ENCODE results near the gene FRMD4B. TPM values are rescaled to one million over a fixed set of nuclear protein-coding genes. Genes with fewer than 3 reads are reported as not detected.

Gene FRMD4B
- total RNA-seq, 1 donor from 2014 or later = 10.8 TPM

DNA sequence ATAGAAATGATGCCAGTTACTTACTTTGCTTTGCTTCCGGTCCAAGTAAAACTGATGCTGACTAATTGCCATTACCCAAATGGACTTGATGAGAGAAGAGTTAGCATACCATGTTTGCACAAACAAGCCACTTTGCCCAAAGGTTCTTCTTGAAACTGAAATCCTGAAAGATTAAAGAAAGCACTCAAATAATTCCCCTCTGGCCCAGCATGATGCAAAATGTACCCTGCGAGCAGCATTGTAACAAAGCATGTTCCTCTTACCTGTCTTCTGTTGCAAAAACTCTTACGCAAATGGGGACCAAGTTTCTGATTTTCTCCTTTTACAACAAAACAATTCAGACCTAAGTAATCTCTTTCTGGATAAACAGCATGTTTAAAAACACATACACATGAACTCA lies 189.0 kb downstream of the FRMD4B start:
- intact Hi-C loops (cut with DNase I) = no loop called here
- no peak for DNase-seq (ENCODE audit: low spot score)

DNA sequence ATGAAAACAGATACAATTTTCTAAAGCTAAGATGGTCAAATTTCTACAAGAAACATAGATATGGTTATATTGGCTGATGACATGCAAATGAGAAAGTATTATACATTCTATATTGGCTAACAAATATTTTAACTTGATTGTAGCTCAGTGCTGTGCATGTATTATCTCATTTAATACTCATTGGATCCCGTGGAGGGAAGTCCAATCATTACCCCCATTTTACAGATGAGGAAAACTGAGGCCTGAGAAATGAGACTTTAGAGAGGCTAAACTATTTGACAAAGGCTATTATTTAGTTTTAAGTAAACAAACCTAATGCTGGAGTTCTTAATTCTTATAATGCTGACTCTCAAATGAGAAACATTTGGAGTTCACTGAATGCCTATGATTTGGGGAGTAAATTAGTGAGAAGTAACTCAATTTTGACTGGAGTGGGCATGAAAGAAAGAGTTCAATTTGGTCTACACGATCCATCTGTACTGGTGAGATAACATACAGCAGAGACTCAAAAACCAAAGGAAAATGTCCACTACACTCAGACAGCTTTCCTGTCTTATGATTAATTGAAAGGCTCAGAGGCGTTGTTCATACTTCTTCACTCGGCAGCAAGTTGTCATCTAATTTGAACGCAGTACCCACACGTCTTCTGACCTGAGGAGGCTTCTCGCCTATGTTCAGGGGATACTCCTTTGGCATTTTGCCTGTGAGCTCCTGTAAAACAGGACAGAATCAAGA lies 191.3 kb downstream of the FRMD4B start:
- intact Hi-C loops (cut with DNase I) = no loop called here
- DNase-seq (ENCODE audit: low spot score) = no peak

DNA sequence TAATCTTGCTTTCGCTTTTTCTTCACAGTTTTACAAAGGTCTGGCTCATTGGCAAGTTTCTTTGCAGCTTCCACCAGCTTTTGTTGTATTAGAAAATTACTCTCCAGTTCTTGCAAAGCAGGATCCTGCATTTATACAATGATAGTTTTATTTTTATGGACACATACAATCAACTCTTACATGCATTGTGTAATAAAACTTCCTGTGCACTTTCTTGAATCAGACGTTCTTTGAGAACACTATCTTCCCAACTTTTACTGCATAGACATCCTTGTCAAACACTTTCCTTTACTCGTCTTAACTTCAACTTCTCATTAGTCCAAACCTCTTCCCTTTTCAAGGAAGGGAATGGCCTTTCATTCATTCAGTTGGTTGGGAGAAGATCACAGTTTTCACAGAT lies 192.1 kb downstream of the FRMD4B start:
- intact Hi-C loops (cut with DNase I) = no loop called here
- no peak for DNase-seq (ENCODE audit: low spot score)

- DNase-seq (ENCODE audit: low spot score) = no peak
- intact Hi-C loops (cut with DNase I) = no loop called here
These were observed 194.4 kb downstream of the FRMD4B start for GRCh38 chr3:69191516-69191915.

- no peak for DNase-seq (ENCODE audit: low spot score)
- intact Hi-C loops (cut with DNase I) = no loop called here
These were observed 196.4 kb downstream of the FRMD4B start for GRCh38 chr3:69189487-69189886.

DNA sequence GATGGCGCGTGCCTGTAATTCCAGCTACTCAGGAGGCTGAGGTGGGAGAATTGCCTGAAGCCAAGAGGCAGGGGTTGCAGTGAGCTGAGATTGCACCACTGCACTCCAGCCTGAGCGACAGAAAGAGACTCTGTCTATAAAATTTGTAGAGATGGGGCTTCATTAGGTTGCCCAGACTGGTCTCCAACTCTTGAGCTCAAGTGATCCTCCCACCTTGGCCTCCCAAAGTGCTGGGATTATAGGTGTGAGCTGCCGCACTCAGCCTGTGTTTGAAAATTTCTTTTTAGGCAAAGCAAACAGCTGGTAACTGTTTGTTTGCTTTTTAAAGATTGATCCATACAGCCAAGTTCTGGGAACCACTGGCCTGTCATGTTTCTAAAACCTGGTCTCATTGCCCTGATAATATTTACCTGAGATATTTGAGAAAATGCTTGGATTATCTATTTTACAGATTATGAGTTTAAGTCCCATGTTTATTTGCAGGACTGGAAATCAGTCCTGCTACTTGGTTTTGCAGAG lies 199.3 kb downstream of the FRMD4B start:
- intact Hi-C loops (cut with DNase I) = no loop called here

DNA sequence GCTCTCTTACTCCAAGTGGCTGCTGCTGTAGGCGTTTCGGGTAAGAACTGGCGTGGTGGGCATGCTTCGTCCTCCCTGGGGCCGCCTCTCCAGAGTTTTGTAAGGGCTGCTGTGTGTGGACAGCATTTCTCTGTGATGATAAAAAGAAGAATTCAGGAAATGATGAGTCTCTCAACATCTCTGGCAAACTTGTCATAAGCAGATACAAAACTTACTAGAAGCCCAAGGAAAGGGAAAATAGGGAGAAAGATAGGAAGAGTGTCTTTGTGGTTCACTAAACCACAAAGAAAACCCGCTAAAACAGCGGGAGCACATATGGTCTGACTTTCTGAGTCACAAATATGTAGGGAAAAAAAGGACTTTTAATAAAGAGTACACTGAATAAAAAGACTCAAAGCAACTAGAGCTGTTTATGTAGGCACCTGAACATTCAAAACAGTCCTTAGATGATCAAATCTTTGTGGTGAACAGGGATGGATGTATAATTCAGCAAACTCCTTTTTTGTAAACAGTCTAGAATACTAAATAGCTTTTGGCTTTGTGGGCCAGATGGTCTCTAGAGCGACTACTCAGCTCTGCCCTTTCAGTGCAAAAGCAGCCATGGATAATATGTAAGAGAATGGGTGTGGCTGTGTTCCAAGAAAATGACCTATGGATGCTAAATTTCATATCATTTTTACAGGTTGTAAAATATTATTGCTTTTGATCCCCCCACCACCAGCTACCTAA lies 203.1 kb downstream of the FRMD4B start:
- intact Hi-C loops (cut with DNase I) = loop anchor here (5.0 kb wide), 1 partner anchor 55 kb away; no protein-coding TSS in a partner anchor
- DNase-seq (ENCODE audit: low spot score) = no peak

More for the DNA sequence above, 199.3 kb downstream of the FRMD4B start:
- DNase-seq (ENCODE audit: low spot score) = no peak

DNA sequence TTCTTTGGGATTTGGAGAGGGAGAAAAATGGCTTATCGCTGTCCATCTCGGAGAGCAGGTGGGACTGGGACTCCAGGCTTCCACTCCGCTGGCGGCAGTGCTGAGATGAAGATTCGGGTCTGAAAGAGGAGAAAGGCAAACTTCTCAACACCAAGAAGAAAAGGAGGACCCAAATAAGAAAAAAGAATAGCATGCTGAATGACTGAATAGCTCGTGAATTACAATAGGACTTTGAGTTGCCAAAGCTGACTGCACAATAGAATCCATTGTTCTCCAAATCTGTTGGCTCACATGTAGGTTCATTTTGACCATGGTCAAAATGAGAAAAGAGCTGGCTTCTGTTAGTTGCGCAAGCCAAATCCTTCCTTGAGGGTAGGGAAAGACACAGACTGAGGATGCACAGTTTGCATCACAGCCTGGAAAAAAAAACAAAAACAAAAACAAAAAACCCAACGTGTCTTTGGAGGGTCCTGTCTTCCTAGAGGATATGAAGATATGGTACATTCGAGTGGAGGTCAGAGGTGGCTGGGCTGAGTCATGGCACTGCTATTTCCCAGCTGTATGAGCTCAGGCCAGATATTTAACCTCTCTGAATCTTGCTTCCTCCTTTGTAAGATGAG lies 204.2 kb downstream of the FRMD4B start:
- intact Hi-C loops (cut with DNase I) = loop anchor here (5.0 kb wide), 1 partner anchor 56 kb away; no protein-coding TSS in a partner anchor
- DNase-seq (ENCODE audit: low spot score) = no peak

GRCh38 chr3:69180869-69181591 lies 204.9 kb downstream of the FRMD4B start:
- DNase-seq (ENCODE audit: low spot score) = no peak
- intact Hi-C loops (cut with DNase I) = loop anchor here (5.0 kb wide), 1 partner anchor 56 kb away; no protein-coding TSS in a partner anchor

- DNase-seq (ENCODE audit: low spot score) = no peak
- intact Hi-C loops (cut with DNase I) = loop anchor here (5.0 kb wide), 1 partner anchor 57 kb away; no protein-coding TSS in a partner anchor
These were observed 206.0 kb downstream of the FRMD4B start for GRCh38 chr3:69179740-69180372.

GRCh38 chr3:69178838-69179739 lies 206.8 kb downstream of the FRMD4B start:
- DNase-seq (ENCODE audit: low spot score) = no peak
- intact Hi-C loops (cut with DNase I) = no loop called here

DNA sequence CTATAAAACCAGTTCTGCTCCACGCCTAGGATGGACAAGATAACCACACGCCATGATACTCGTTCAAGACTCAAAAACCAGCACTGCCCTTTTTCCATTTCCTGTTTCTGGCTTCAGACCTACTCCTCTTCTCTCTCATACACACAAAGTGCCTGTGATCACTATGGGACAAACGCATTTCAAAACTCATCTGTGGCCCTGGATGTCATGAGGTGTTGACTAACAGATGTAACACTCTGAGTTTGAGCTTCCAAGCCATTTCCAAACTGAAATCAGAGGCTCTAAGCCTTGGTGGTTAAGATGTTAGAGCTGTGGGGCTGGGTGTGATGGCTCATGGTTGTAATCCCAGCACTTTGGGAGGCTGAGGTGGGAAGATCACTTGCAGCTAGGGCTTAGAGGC lies 207.8 kb downstream of the FRMD4B start:
- intact Hi-C loops (cut with DNase I) = no loop called here
- no peak for DNase-seq (ENCODE audit: low spot score)

- DNase-seq (ENCODE audit: low spot score) = no peak
These were observed 210.8 kb downstream of the FRMD4B start for GRCh38 chr3:69174871-69175737.

DNA sequence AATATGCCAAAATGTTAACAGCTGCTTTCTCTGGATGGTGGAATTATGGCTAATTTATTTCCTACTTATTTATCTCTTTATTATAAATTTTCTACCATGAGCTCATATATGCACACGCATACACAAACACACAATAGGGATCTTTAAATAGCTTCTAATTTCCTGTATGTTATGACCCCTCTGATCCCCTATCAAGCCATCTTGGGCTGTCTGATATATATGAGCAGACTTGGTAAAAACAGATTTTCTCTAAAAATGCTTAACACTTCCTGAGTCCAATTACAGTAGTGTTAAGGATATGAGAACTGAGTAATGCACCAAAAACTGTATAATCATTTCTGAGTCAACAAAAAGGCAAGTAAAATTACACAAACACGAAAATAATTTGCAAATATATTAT lies 211.4 kb downstream of the FRMD4B start:
- intact Hi-C loops (cut with DNase I) = no loop called here
- DNase-seq (ENCODE audit: low spot score) = no peak

More at GRCh38 chr3:69174871-69175737, 210.8 kb downstream of the FRMD4B start:
- intact Hi-C loops (cut with DNase I) = no loop called here

DNA sequence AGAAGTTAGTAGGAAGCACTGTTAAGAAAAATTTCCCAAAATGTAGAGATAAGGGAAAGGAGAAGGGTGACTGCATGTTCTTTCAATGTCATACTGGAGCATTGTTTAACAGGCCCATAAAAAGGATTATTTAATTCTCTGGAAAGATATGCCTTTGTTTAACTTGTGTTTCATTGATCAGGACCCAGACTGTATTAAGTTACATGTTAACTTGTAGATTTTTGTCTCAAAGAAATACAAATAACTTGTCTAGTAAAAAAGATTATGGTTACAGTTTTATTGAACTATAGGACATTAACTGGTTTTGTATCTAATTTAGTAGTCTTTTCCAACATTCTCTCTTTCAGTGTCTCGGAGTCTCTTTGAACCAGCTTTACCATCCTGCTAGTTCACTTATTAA lies 213.8 kb downstream of the FRMD4B start:
- intact Hi-C loops (cut with DNase I) = no loop called here
- no peak for DNase-seq (ENCODE audit: low spot score)

GRCh38 chr3:69166446-69166845 lies 219.4 kb downstream of the FRMD4B start:
- DNase-seq (ENCODE audit: low spot score) = no peak
- intact Hi-C loops (cut with DNase I) = loop anchor here (10.0 kb wide), 1 partner anchor 628 kb away; no protein-coding TSS in a partner anchor

DNA sequence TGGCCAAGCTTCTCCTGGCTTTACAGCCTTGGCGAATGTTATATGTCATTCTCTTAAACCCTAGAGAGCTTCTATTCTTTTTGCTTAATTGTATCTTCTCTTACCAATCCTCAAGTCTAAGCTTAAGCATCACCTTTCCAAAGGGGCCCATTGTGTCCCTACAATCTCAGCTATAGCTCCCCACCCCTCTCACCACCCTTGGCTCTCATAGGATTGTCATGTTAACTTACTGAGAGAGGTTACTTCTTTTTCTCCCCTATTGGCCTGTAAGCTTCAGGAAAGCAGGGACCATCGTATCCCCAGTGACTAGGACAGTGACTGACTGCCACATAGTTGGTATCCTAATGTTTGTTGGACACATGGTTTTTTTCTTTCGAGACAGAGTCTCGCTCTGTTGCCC lies 220.1 kb downstream of the FRMD4B start:
- intact Hi-C loops (cut with DNase I) = loop anchor here (10.0 kb wide), 1 partner anchor 629 kb away; no protein-coding TSS in a partner anchor
- no peak for DNase-seq (ENCODE audit: low spot score)

All from cardiac septum (tissue), 1 donor.